H9 (cell line): Measurements from ENCODE around the gene NDUFAF4. TPM values are rescaled to one million over a fixed set of nuclear protein-coding genes. Genes with fewer than 3 reads are reported as not detected.

ENCODE experiments used
- DNase-seq: peaks from one replicate; pipeline ENCODE4 v3.0.0-alpha.2; 2017
- H2AFZ ChIP-seq: one replicate; pipeline ENCODE4 v1.6.1; 2013; ENCODE audit warnings: mild to moderate bottlenecking, low read length, control low read depth, moderate library complexity
- H2AK5ac ChIP-seq: 2 replicates; pipeline ENCODE4 v1.6.1; 2013; ENCODE audit warnings: low read length, control low read depth, mixed read lengths; ENCODE audit not compliant: insufficient read length
- H2BK120ac ChIP-seq: one replicate; pipeline ENCODE4 v1.6.1; 2013; ENCODE audit warnings: low read depth, mild to moderate bottlenecking, low read length, control low read depth, inconsistent platforms; ENCODE audit not compliant: poor library complexity, severe bottlenecking
- H2BK12ac ChIP-seq: 2 replicates; pipeline ENCODE4 v1.6.1; 2013; ENCODE audit warnings: low read length, control low read depth, mixed read lengths, low read depth; ENCODE audit not compliant: insufficient read length
- H2BK15ac ChIP-seq: 2 replicates; pipeline ENCODE4 v1.6.1; 2013; ENCODE audit warnings: low read depth, low read length, control low read depth
- H2BK20ac ChIP-seq: one replicate; pipeline ENCODE4 v1.6.1; 2013; ENCODE audit warnings: low read depth, mild to moderate bottlenecking, low read length, control low read depth, inconsistent platforms; ENCODE audit not compliant: poor library complexity, severe bottlenecking
- H2BK5ac ChIP-seq: 2 replicates; pipeline ENCODE4 v1.6.1; 2013; ENCODE audit warnings: low read length, control low read depth, mixed read lengths; ENCODE audit not compliant: insufficient read length
- H3K14ac ChIP-seq: 2 replicates; pipeline ENCODE4 v1.6.1; 2013; ENCODE audit warnings: low read length, control low read depth; ENCODE audit not compliant: insufficient read depth
- H3K18ac ChIP-seq: 2 replicates; pipeline ENCODE4 v1.6.1; 2013; ENCODE audit warnings: low read depth, mild to moderate bottlenecking, mixed read lengths, low read length, control low read depth; ENCODE audit not compliant: insufficient read length
- H3K23ac ChIP-seq: 2 replicates; pipeline ENCODE4 v1.6.1; 2013; ENCODE audit warnings: low read length, control low read depth, mixed read lengths, low read depth; ENCODE audit not compliant: insufficient read length
- H3K23me2 ChIP-seq: 2 replicates; pipeline ENCODE4 v1.6.1; 2013; ENCODE audit warnings: low read depth, mild to moderate bottlenecking, mixed read lengths, low read length, control low read depth; ENCODE audit not compliant: insufficient read length, poor library complexity, severe bottlenecking
- H3K27ac ChIP-seq: 2 replicates; pipeline ENCODE4 v1.5.1; 2013; ENCODE audit warnings: low read length, control low read depth, mixed read lengths, low read depth; ENCODE audit not compliant: insufficient read length
- H3K27me3 ChIP-seq: 2 replicates; pipeline ENCODE4 v1.6.1; 2013; ENCODE audit warnings: low read length, control low read depth, inconsistent platforms; ENCODE audit not compliant: insufficient read depth
- H3K4ac ChIP-seq: 2 replicates; pipeline ENCODE4 v1.6.1; 2013; ENCODE audit warnings: low read depth, mild to moderate bottlenecking, control low read depth, inconsistent platforms, low read length, moderate library complexity
- H3K4me1 ChIP-seq: 2 replicates; pipeline ENCODE4 v1.6.1; 2013; ENCODE audit warnings: low read length, control low read depth, inconsistent platforms; ENCODE audit not compliant: insufficient read depth
- H3K4me2 ChIP-seq: 2 replicates; pipeline ENCODE4 v1.6.1; 2013; ENCODE audit warnings: low read length, control low read depth, mixed read lengths; ENCODE audit not compliant: insufficient read length, insufficient read depth
- H3K56ac ChIP-seq: 2 replicates; pipeline ENCODE4 v1.6.1; 2013; ENCODE audit warnings: low read depth, mild to moderate bottlenecking, mixed read lengths, low read length, control low read depth; ENCODE audit not compliant: insufficient read length
- H3K79me1 ChIP-seq: 2 replicates; pipeline ENCODE4 v1.6.1; 2013; ENCODE audit warnings: low read depth, mild to moderate bottlenecking, moderate library complexity, low read length, control low read depth, inconsistent platforms; ENCODE audit not compliant: insufficient read depth, poor library complexity, severe bottlenecking
- H3K79me2 ChIP-seq: 2 replicates; pipeline ENCODE4 v1.6.1; 2013; ENCODE audit warnings: low read length, control low read depth, inconsistent platforms; ENCODE audit not compliant: insufficient read depth
- H3K9ac ChIP-seq: 2 replicates; pipeline ENCODE4 v1.6.1; 2013; ENCODE audit warnings: low read length, control low read depth, mixed read lengths; ENCODE audit not compliant: insufficient read length; ENCODE audit errors: extremely low read depth
- H3K9me3 ChIP-seq: one replicate; pipeline ENCODE4 v1.6.1; 2013; ENCODE audit warnings: low read depth, low read length, inconsistent platforms; ENCODE audit not compliant: control insufficient read depth
- H3T11ph ChIP-seq: one replicate; pipeline ENCODE4 v1.6.1; 2013; ENCODE audit warnings: mild to moderate bottlenecking, low read length, control low read depth, inconsistent platforms
- H4K20me1 ChIP-seq: one replicate; pipeline ENCODE4 v1.6.1; 2013; ENCODE audit not compliant: control insufficient read depth, insufficient read length, insufficient read depth
- H4K5ac ChIP-seq: 2 replicates; pipeline ENCODE4 v1.6.1; 2013; ENCODE audit warnings: low read depth, mild to moderate bottlenecking, mixed read lengths, low read length, control low read depth; ENCODE audit not compliant: insufficient read length
- H4K8ac ChIP-seq: replicated peaks from 2 replicates; pipeline ENCODE4 v1.6.1; 2013; ENCODE audit warnings: low read length, control low read depth, mixed read lengths, low read depth; ENCODE audit not compliant: insufficient read length
- H4K91ac ChIP-seq: 2 replicates; pipeline ENCODE4 v1.6.1; 2013; ENCODE audit warnings: low read depth, mild to moderate bottlenecking, moderate library complexity, mixed read lengths, low read length, control low read depth; ENCODE audit not compliant: insufficient read length
- H3K27ac Mint-ChIP-seq, 3 experiments: 2 replicates in 2 of 3; 3 replicates in 1 of 3; pipeline ENCODE4 v1.8.0; 2020 to 2021; ENCODE audit warnings: mixed read lengths in 3 of 3, mild to moderate bottlenecking in 1 of 3, moderate library complexity in 1 of 3
- H3K27me3 Mint-ChIP-seq: 2 replicates; pipeline ENCODE4 v1.8.0; 2021; ENCODE audit warnings: low read depth, mild to moderate bottlenecking, moderate library complexity, mixed read lengths
- H3K36me3 Mint-ChIP-seq, 3 experiments: 2 replicates in 2 of 3; 3 replicates in 1 of 3; pipeline ENCODE4 v1.8.0; 2020 to 2021; ENCODE audit warnings: low read depth in 3 of 3, mixed read lengths in 3 of 3; ENCODE audit not compliant: insufficient read depth in 1 of 3
- H3K4me1 Mint-ChIP-seq, 2 experiments: 2 replicates each; pipeline ENCODE4 v1.8.0; 2020; ENCODE audit warnings: mixed read lengths in 2 of 2
- H3K4me3 Mint-ChIP-seq, 2 experiments: 2 replicates in 1 of 2; 3 replicates in 1 of 2; pipeline ENCODE4 v1.8.0; 2020 to 2021; ENCODE audit warnings: mild to moderate bottlenecking in 2 of 2, mixed read lengths in 2 of 2, moderate library complexity in 1 of 2
- H3K9me3 Mint-ChIP-seq, 2 experiments: 2 replicates in 1 of 2; 3 replicates in 1 of 2; pipeline ENCODE4 v1.8.0; 2020; ENCODE audit warnings: mild to moderate bottlenecking in 2 of 2, mixed read lengths in 2 of 2, moderate library complexity in 1 of 2
- WGBS: extraction: QIAGEN DNeasy Blood & Tissue Kit; methylation state at CpG from one replicate; pipeline ENCODE4 v1.1.7; 2013; ENCODE audit warnings: missing lambda C conversion rate, low lambda C conversion rate, mixed read lengths; ENCODE audit not compliant: insufficient read length; ENCODE audit errors: extremely low coverage; 5-methylcytosine and 5-hydroxymethylcytosine counted together
- total RNA-seq: library from RNA; stranded (reverse); gene quantifications from 2 replicates; pipeline ENCODE4 v1.2.1, GENCODE V29; 2021
- TF ChIP-seq, protein P1 (sequence below): fragments of 200-600 bp; sonication (generic); conservative IDR thresholded peaks from 3 replicates; pipeline ENCODE4 v1.8.0; 2021; ENCODE audit warnings: antibody characterized with exemption, mild to moderate bottlenecking

The NDUFAF4 gene
- total RNA-seq, 1 experiment from 2014 or later: 86.6 TPM

DNA sequence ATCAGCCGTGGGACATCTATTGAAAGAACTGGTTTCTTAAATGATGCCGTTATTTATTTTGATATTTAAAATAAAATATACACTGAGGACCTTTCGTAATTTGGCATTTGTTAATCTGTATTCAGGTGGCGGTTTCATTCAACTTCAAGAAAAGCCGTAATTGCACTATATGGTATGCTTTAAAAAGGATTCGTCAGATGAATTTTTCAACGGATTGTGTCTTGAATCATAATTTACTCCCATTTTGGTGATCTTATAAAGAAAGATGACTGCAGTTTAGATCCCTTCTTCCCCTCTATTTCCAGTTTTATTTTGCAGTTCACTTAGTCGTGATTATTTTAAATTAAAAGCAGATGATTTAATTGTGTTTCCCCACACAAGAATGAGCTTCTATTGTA, 27.6 kb upstream of the NDUFAF4 start:
- Histone ChIP-seq H3K79me1 (no peaks in the 10 kb centered on the region), H3K27ac (no peak overlapping the region), H3K79me2 (no peaks in the 10 kb centered on the region), H3K9ac (no peak overlapping the region), H2BK12ac (no peak overlapping the region), H3K9me3 (no peaks in the 10 kb centered on the region), H2AFZ (no peak overlapping the region), H3K14ac (no peak overlapping the region), H3K4me2 (peak overlapping the region; percentile 51), H3K23ac (no peak overlapping the region), H3T11ph (no peak overlapping the region), H2BK20ac (no peak overlapping the region), H3K23me2 (peaks cover 2% of the 10 kb centered on the region), H3K18ac (no peak overlapping the region), H3K56ac (no peak overlapping the region), H4K8ac (no peak overlapping the region), H4K20me1 (no peaks in the 10 kb centered on the region), H2BK120ac (no peak overlapping the region), H2BK15ac (no peak overlapping the region), H2AK5ac (no peak overlapping the region), H3K27me3 (no peaks in the 10 kb centered on the region), H3K4me1 (no peaks in the 10 kb centered on the region), H4K91ac (no peak overlapping the region), H3K4ac (no peak overlapping the region), H2BK5ac (no peak overlapping the region), H4K5ac (no peak overlapping the region)
- TF ChIP-seq, protein P1, sequence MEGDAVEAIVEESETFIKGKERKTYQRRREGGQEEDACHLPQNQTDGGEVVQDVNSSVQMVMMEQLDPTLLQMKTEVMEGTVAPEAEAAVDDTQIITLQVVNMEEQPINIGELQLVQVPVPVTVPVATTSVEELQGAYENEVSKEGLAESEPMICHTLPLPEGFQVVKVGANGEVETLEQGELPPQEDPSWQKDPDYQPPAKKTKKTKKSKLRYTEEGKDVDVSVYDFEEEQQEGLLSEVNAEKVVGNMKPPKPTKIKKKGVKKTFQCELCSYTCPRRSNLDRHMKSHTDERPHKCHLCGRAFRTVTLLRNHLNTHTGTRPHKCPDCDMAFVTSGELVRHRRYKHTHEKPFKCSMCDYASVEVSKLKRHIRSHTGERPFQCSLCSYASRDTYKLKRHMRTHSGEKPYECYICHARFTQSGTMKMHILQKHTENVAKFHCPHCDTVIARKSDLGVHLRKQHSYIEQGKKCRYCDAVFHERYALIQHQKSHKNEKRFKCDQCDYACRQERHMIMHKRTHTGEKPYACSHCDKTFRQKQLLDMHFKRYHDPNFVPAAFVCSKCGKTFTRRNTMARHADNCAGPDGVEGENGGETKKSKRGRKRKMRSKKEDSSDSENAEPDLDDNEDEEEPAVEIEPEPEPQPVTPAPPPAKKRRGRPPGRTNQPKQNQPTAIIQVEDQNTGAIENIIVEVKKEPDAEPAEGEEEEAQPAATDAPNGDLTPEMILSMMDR: no peak
- H3K4me1 Mint-ChIP-seq: peaks cover 9% of the 10 kb centered on the region in 2 experiments
- no CpG with 5 or more reads among the region's 8 CpGs for WGBS
- peaks cover 6% of the 10 kb centered on the region for H3K27me3 Mint-ChIP-seq
- DNase-seq: no peak
- H3K36me3 Mint-ChIP-seq: no peaks in the 10 kb centered on the region
- peak overlapping the region; percentile 89 to 96 for H3K4me3 Mint-ChIP-seq
- H3K9me3 Mint-ChIP-seq: no peaks in the 10 kb centered on the region
- no peak overlapping the region for H3K27ac Mint-ChIP-seq
